HTERT RPE-1 (cell line): ENCODE measurements around the gene ETFRF1.

Experiments
- in situ Hi-C: fragments of 300-500 bp; cut with MboI; formaldehyde crosslinking; loops from 4 replicates; pipeline ENCODE4 v1.14.3; 2020; ENCODE audit warnings: low sequenced_read_pairs

Gene ETFRF1

GRCh38 chr12:25195056-25195971 is at the start of gene ETFRF1, which contains the start of gene DNAI7:
Gene ETFRF1 (plus strand): TSS chr12:25195237. CDS start chr12:25203957, 8,720 bp downstream.
Gene DNAI7 (minus strand): TSS chr12:25195160. CDS start chr12:25195078, 82 bp downstream.
- in situ Hi-C loops = no loop called here

GRCh38 chr12:25146686-25147085 is 48.4 kb upstream of the ETFRF1 start:
- in situ Hi-C loops = no loop called here

GRCh38 chr12:25151476-25151875 is 43.6 kb upstream of the ETFRF1 start:
- in situ Hi-C loops = no loop called here

- in situ Hi-C loops = no loop called here
Observed at GRCh38 chr12:25152055-25152454, 43.0 kb upstream of the ETFRF1 start.

GRCh38 chr12:25155022-25155576 is 39.9 kb upstream of the ETFRF1 start:
- in situ Hi-C loops = no loop called here

GRCh38 chr12:25156061-25156460 is 39.0 kb upstream of the ETFRF1 start:
- in situ Hi-C loops = no loop called here

- in situ Hi-C loops = no loop called here
Observed at GRCh38 chr12:25162866-25163265, 32.2 kb upstream of the ETFRF1 start.

- in situ Hi-C loops = no loop called here
Observed at GRCh38 chr12:25182765-25183164, 12.3 kb upstream of the ETFRF1 start.

GRCh38 chr12:25184132-25184531 is 10.9 kb upstream of the ETFRF1 start:
- in situ Hi-C loops = no loop called here

GRCh38 chr12:25186038-25186787 is 8.8 kb upstream of the ETFRF1 start:
- in situ Hi-C loops = no loop called here

- in situ Hi-C loops = no loop called here
Observed at GRCh38 chr12:25186788-25187402, 8.1 kb upstream of the ETFRF1 start.

GRCh38 chr12:25187781-25188180 is 7.3 kb upstream of the ETFRF1 start:
- in situ Hi-C loops = no loop called here

- in situ Hi-C loops = no loop called here
Observed at GRCh38 chr12:25189656-25190055, 5.4 kb upstream of the ETFRF1 start.

GRCh38 chr12:25190793-25191192 is 4.2 kb upstream of the ETFRF1 start:
- in situ Hi-C loops = no loop called here

- in situ Hi-C loops = no loop called here
Observed at GRCh38 chr12:25194214-25194613, 823 bp upstream of the ETFRF1 start.

GRCh38 chr12:25194722-25195055 is 348 bp upstream of the ETFRF1 start:
- in situ Hi-C loops = no loop called here

GRCh38 chr12:25197608-25198007 is 2.6 kb downstream of the ETFRF1 start:
- in situ Hi-C loops = no loop called here

GRCh38 chr12:25200703-25201102 is 5.7 kb downstream of the ETFRF1 start:
- in situ Hi-C loops = no loop called here

GRCh38 chr12:25202137-25202536 is 7.1 kb downstream of the ETFRF1 start:
- in situ Hi-C loops = no loop called here

- in situ Hi-C loops = no loop called here
Observed at GRCh38 chr12:25207411-25207810, 12.4 kb downstream of the ETFRF1 start.

GRCh38 chr12:25207846-25208245 is 12.8 kb downstream of the ETFRF1 start:
- in situ Hi-C loops = no loop called here
